Measurements from ENCODE around the gene DENND1A.

DENND1A gene

GRCh38 chr9:123556464-123557435 lies 373.2 kb downstream of the DENND1A start:
- DNase-seq, result no peak

GRCh38 chr9:123555646-123556045 lies 374.3 kb downstream of the DENND1A start:
- no peak for DNase-seq

GRCh38 chr9:123552530-123552929 lies 377.4 kb downstream of the DENND1A start:
- no peak for DNase-seq

DNA sequence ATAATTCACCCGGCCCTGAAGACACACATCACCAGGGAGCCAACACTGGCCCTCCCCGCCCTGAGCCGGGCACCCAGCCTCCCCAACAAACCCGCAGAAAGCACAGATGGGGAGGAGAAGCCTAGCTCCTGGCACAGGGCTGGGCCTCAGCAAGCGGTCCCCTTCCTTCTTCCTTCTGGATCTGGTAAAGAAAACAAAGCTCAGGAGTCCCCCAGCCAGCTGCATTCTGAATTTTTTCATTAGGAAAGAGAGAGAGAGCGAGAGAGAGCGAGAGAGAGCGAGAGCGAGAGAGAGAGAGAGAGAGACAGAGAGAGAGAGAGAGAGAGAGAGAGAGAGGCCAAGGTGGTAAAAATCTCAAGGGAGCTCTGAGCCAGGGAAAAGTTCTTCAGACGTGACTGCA lies 378.2 kb downstream of the DENND1A start:
- DNase-seq, result no peak

- DNase-seq, result peak; percentile 38 to 76 (median 46)
These were observed 379.1 kb downstream of the DENND1A start for GRCh38 chr9:123550797-123551196.

DNA sequence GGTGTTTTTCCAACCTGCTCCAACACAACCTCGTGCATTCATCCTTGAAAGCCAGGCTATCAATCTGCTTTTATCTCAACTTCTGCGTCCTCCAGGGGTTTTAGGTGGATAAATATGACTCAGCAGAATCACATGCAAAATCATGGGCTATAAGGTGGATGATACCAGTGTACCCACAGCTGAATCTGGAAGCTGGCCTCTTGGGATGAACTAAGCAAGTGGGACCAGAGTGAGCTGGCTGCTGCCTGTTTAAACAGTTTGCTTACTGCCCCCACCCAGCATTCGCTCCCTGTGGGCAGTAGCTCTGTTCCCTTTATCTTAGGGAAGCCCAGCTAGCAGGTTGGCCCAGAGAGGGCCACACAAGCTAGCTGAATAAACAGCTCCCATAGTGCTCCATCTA lies 379.9 kb downstream of the DENND1A start:
- DNase-seq, result peak in 2 of 3 experiments; percentile 37 to 48

- no peak for DNase-seq
These were observed 381.0 kb downstream of the DENND1A start for GRCh38 chr9:123548741-123549545.

- DNase-seq, result peak; percentile 8 to 77 (median 27)
These were observed 385.7 kb downstream of the DENND1A start for GRCh38 chr9:123544007-123544827.

DNA sequence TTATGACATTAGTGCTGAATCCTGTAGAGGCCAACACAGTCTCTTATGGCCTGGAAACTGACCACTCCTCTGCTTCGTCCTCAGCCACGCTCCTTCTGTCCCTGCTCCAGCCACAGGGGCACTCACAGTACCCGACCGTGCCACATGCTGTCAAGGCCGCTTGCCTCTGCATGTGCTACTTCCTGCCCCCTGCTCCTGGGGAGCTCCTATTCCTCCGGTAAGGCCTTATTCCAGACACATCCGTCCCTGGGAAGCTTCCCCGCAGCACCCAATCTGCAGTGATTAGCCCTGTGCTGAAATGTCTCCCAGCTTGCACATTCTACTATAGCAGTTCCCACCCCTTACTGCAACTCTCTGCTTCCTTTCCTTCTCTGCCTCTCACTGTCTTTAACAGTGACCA lies 386.4 kb downstream of the DENND1A start:
- DNase-seq, result no peak

DNA sequence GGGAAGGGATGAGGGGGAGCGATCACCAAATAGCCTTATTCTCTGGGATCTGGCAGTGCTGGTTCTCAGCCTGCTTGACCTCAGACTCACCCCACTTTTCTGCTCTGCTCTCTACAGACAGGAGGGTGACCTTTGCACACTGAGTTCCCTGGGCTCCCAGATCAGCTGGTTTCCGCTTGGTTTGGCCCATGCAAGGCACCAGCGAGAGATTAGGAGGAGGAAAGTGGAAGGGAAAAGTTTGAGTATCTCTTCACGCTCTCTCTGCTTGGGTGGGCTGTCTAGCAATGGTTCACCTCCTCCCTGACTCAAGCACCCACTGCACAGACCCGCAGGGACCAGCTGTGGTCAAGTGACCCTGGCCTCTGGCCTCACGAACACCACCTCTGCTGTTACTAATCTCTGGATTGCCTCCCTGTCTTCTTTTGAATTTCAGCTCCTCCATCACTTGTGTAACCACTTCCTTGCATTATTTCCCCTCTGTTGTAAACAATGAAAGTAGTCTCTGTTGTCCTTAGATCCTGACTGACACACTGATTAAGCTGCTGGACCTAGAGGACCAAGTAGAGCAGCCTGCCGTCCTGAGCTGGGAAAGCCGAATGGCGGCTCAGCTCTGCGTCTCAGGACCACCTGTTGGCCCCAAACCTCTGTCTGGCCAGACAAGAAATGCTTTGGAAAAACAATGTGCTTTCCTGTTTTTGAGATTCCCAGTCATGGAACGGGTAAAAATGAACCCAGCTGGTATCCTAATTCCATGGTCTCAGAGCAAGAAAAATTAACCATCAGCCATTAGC lies 387.3 kb downstream of the DENND1A start:
- DNase-seq, result no peak

- no peak for DNase-seq
These were observed 388.5 kb downstream of the DENND1A start for GRCh38 chr9:123541411-123541810.

DNA sequence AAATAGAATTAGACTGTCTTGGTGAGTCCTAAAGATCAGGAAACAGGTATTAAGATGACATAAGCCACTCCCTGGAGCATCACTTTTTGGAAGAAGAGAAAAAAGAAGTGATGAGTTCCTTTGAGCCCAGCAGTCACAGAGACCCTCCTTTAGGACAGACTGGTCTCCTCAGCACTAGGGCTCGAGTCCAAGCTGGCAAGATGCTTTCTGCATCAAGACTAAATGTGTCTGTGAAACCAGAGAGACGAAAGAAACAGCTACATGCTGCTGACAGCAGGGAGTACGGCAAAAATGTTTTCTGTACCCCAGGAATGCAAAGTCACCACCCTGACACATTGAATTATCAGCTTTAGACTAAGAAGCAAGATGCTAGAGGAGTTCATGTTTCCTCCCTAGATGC lies 389.5 kb downstream of the DENND1A start:
- DNase-seq, result no peak

DNA sequence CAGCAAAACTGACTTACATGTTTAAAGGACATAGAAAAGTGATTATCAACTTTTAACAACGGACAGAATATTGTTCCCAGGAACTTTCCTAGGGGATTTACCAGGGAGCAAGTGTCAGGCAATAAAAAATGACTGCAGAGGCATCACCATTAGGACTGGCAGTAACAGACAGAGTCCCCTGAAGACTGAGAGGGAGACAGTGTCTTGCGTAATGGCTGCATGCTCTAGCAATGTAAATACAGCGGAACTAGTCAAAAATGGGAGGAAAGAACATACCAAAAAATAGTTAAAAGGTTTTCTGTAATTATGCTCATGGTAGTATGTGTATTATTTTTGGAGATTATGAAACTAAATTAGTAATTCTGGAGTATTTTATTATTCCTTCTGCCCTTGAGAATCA lies 392.1 kb downstream of the DENND1A start:
- DNase-seq, result no peak

- DNase-seq, result no peak
These were observed 393.5 kb downstream of the DENND1A start for GRCh38 chr9:123536455-123536868.

DNA sequence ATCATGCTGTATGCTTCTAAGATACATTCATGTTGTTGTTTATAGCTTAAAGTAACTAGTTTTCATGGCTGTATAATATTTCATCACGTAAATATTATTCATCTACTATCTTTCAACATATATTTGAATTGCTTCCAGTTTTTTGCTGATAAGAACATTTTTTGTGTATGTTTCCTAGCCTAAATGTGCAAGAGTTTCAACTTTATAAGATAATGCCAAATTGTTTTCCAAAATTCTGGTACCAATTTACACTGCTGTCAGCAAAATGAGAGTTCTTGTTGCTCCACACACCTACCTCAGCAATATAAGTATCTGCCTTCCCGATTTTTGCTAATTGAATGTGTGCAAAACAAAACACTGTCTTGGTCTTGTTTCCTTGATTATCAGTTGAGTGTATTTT lies 395.6 kb downstream of the DENND1A start:
- no peak for DNase-seq

DNA sequence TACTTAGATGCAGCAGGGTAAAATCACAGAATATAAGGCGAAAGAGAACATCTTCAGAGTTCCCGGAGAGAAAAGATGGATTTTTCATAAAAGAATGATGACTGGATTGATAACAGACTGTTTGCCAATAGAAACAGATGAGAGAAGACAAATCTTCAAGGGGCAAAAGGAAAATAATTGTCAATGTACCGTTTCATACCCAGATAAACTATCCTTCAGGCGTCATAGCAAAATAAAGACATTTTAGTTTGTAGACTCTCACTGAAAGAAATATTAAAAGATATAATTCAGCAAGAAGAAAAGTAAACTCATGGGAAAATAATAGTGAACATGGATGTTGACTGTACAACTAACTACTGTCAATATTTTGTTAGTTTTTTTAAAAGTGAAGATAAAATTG lies 399.7 kb downstream of the DENND1A start:
- no peak for DNase-seq

- DNase-seq, result peak in 1 of 3 experiments; percentile 40
These were observed 401.4 kb downstream of the DENND1A start for GRCh38 chr9:123528501-123528900.

DNA sequence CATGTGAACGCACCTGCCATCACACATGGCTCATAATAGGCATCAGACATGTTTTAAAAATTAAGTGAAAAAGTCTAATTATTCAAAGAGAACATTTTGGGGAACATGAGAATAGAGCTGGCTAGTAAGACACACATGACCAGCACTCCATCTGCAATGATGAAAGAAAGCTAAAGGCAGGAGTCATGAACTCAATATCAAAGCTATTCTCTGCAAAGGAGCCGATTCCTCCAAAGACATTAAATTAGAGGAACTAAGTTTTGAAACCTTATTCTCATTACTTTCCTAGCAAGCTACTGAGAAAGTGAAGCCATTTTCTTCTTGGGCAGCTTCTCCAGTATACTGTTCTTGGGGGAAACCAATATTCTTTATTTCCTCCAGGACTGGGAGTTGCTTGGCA lies 401.9 kb downstream of the DENND1A start:
- no peak for DNase-seq

GRCh38 chr9:123525957-123526356 lies 404.0 kb downstream of the DENND1A start:
- no peak for DNase-seq

GRCh38 chr9:123525424-123525823 lies 404.5 kb downstream of the DENND1A start:
- DNase-seq, result no peak

DNA sequence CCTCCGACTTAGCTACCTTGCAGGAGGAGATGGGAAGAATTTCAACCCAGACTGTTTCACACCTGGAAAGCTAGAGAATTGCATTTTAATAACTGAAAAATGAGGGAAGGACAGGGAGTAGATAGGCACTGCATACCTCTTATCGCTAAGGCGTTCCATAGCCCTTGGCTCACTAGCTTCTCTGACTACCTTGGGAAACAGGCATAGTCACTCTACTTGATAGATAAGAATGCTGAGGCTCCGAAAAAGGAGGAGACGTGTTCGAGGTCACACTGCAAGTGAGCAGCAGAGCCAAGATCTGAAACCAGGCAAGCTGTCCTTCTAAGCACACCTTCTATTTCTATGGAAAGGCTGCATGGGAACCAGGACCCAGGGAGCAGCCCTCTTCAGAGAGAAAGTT lies 405.1 kb downstream of the DENND1A start:
- no peak for DNase-seq

GRCh38 chr9:123523845-123524244 lies 406.1 kb downstream of the DENND1A start:
- DNase-seq, result no peak
